Lung microvascular endothelial cell (primary cell): ENCODE data around the gene RCOR1. TPM values are rescaled to one million over a fixed set of nuclear protein-coding genes. Genes with fewer than 3 reads are reported as not detected.
"Not testable (repeated sequence)": the region's sequence is repeated elsewhere in the genome, so short reads cannot be mapped to it uniquely, and the experiment has no call there.

ENCODE experiments used
- DNase-seq, 2 donors: peaks; one replicate each; pipeline versions ENCODE4 v3.0.0 to v3.0.0-alpha.2; 2010; ENCODE audit warnings: low read depth in 2 of 2
- total RNA-seq: library from RNA; depleted of rRNA; stranded (reverse); fragments of >200 nt; gene quantifications from 2 replicates; pipeline ENCODE4 v1.2.1, GENCODE V29; 2014

RCOR1 gene
- total RNA-seq, 1 donor from 2014 or later: 8.1 TPM

- DNase-seq: no peak
These were observed 21.4 kb upstream of the RCOR1 start for GRCh38 chr14:102571043-102571442.

GRCh38 chr14:102571478-102572042 is 20.9 kb upstream of the RCOR1 start:
- DNase-seq: no peak

GRCh38 chr14:102573161-102573560 is 19.3 kb upstream of the RCOR1 start:
- not testable (repeated sequence) for DNase-seq

- DNase-seq: no peak
These were observed 18.8 kb upstream of the RCOR1 start for GRCh38 chr14:102573591-102574046.

GRCh38 chr14:102574281-102575159 is 17.9 kb upstream of the RCOR1 start:
- DNase-seq: no peak

GRCh38 chr14:102575160-102575845 is 17.1 kb upstream of the RCOR1 start:
- no peak for DNase-seq

GRCh38 chr14:102575846-102576428 is 16.5 kb upstream of the RCOR1 start:
- DNase-seq: not testable (repeated sequence)

- no peak for DNase-seq
These were observed 13.6 kb upstream of the RCOR1 start for GRCh38 chr14:102578821-102579220.

GRCh38 chr14:102579696-102580549 is 12.5 kb upstream of the RCOR1 start:
- no peak for DNase-seq

GRCh38 chr14:102580550-102581110 is 11.8 kb upstream of the RCOR1 start:
- no peak for DNase-seq

GRCh38 chr14:102581193-102581592 is 11.3 kb upstream of the RCOR1 start:
- DNase-seq: no peak

GRCh38 chr14:102583726-102584125 is 8.7 kb upstream of the RCOR1 start:
- no peak for DNase-seq

GRCh38 chr14:102584871-102585869 is 7.3 kb upstream of the RCOR1 start:
- peak in 1 of 2 donors; percentile 59 for DNase-seq

GRCh38 chr14:102586420-102587104 is 5.9 kb upstream of the RCOR1 start:
- DNase-seq: no peak

- DNase-seq: no peak
These were observed 3.6 kb upstream of the RCOR1 start for GRCh38 chr14:102588821-102589220.

GRCh38 chr14:102589761-102590290 is 2.6 kb upstream of the RCOR1 start:
- DNase-seq: no peak

- peak; percentile 48 to 80 for DNase-seq
These were observed 1.8 kb upstream of the RCOR1 start for GRCh38 chr14:102590667-102591099.

GRCh38 chr14:102591372-102591943 is 991 bp upstream of the RCOR1 start:
- DNase-seq: peak; percentile 33 to 37
